NCI-H82 treated with DMSO at 0.1 percent for 48 hours (cell line): ENCODE results near the gene HHAT.
A peak's percentile ranks its signal among the peaks of the same experiment; 100 is the strongest.

Experiments used
- DNase-seq: peaks from one replicate; lab custom pipeline; 2025; ENCODE audit not compliant: unreplicated experiment; lab: John Stamatoyannopoulos, UW

HHAT gene

GRCh38 chr1:210674151-210674550 is 345.4 kb downstream of the HHAT start:
- no peak for DNase-seq

- no peak for DNase-seq
Observed at GRCh38 chr1:210676539-210676938, 347.8 kb downstream of the HHAT start.

GRCh38 chr1:210677533-210677932 is 348.8 kb downstream of the HHAT start:
- no peak for DNase-seq

GRCh38 chr1:210678306-210678705 is 349.6 kb downstream of the HHAT start:
- no peak for DNase-seq

GRCh38 chr1:210681158-210681557 is 352.5 kb downstream of the HHAT start:
- no peak for DNase-seq

- DNase-seq: no peak
Observed at GRCh38 chr1:210683403-210684047, 354.8 kb downstream of the HHAT start.

- no peak for DNase-seq
Observed at GRCh38 chr1:210684466-210685294, 356.0 kb downstream of the HHAT start.

GRCh38 chr1:210685295-210685650 is 356.6 kb downstream of the HHAT start:
- DNase-seq: no peak

- DNase-seq: no peak
Observed at GRCh38 chr1:210686841-210687240, 358.1 kb downstream of the HHAT start.

GRCh38 chr1:210687582-210688279 is 359.0 kb downstream of the HHAT start:
- DNase-seq: no peak

GRCh38 chr1:210688512-210689234 is 360.0 kb downstream of the HHAT start:
- DNase-seq: no peak

- no peak for DNase-seq
Observed at GRCh38 chr1:210689826-210690225, 361.1 kb downstream of the HHAT start.

- no peak for DNase-seq
Observed at GRCh38 chr1:210690236-210690635, 361.5 kb downstream of the HHAT start.

GRCh38 chr1:210691039-210691610 is 362.4 kb downstream of the HHAT start:
- DNase-seq: no peak

GRCh38 chr1:210692796-210693195 is 364.1 kb downstream of the HHAT start:
- no peak for DNase-seq

- DNase-seq: no peak
Observed at GRCh38 chr1:210695026-210695425, 366.3 kb downstream of the HHAT start.

GRCh38 chr1:210696709-210697108 is 368.0 kb downstream of the HHAT start:
- DNase-seq: no peak

GRCh38 chr1:210697185-210697584 is 368.5 kb downstream of the HHAT start:
- DNase-seq: peak; percentile 32

GRCh38 chr1:210698661-210699060 is 370.0 kb downstream of the HHAT start:
- DNase-seq: no peak

GRCh38 chr1:210700083-210700482 is 371.4 kb downstream of the HHAT start:
- DNase-seq: no peak

- no peak for DNase-seq
Observed at GRCh38 chr1:210700511-210700910, 371.8 kb downstream of the HHAT start.
